HepG2 (cell line): ENCODE measurements around the gene ASB8. TPM values are rescaled to one million over a fixed set of nuclear protein-coding genes. Genes with fewer than 3 reads are reported as not detected.

ENCODE experiments used
- ESRRA ChIP-seq: sonication (generic); formaldehyde crosslinking; IDR thresholded peaks from 2 replicates; pipeline ENCODE4 v1.5.1; 2020; ENCODE audit warnings: mild to moderate bottlenecking, low read depth, missing genetic modification reagents
- HDAC6 ChIP-seq: fragments of 200-600 bp; sonication (generic); IDR thresholded peaks from 2 replicates; pipeline ENCODE4 v1.7.0; 2017; ENCODE audit warnings: mild to moderate bottlenecking, antibody characterized with exemption, low read length, low read depth
- JARID2 ChIP-seq: sonication (generic); formaldehyde crosslinking; IDR thresholded peaks from 2 replicates; pipeline ENCODE4 v1.8.1; 2023; ENCODE audit warnings: missing genetic modification reagents, inconsistent platforms; ENCODE audit not compliant: insufficient replicate concordance
- STAT6 ChIP-seq: sonication (generic); formaldehyde crosslinking; IDR thresholded peaks from 2 replicates; pipeline ENCODE4 v1.4.0; 2020; ENCODE audit warnings: missing genetic modification reagents, mild to moderate bottlenecking, borderline replicate concordance
- TAF15 ChIP-seq: fragments of 200-400 bp; formaldehyde crosslinking; IDR thresholded peaks from one replicate; pipeline ENCODE4 v1.6.1; 2018; ENCODE audit warnings: mild to moderate bottlenecking, low read depth, low read length; ENCODE audit not compliant: poor library complexity, severe bottlenecking
- ZNF18 ChIP-seq: sonication (generic); formaldehyde crosslinking; IDR thresholded peaks from 2 replicates; pipeline ENCODE4 v1.8.0; 2022; ENCODE audit warnings: mild to moderate bottlenecking, missing genetic modification reagents; ENCODE audit not compliant: insufficient replicate concordance
- ZNF33B ChIP-seq: sonication (generic); formaldehyde crosslinking; IDR thresholded peaks from 2 replicates; pipeline ENCODE4 v1.5.1; 2020; ENCODE audit warnings: mild to moderate bottlenecking, missing genetic modification reagents
- ZNF513 ChIP-seq: sonication (generic); formaldehyde crosslinking; conservative IDR thresholded peaks from 2 replicates; pipeline ENCODE4 v1.5.0; 2020; ENCODE audit warnings: missing genetic modification reagents
- polyA plus RNA-seq, 8 experiments: library from polyadenylated mRNA; depleted of rRNA in 3 of 8; stranded (reverse) in 7 of 8; unstranded in 1 of 8; fragments of >200 nt; fragmentation: Illumina TruSeq in 4 of 8; extraction: Trizol in 4 of 8; gene quantifications; 2 replicates each; pipeline versions ENCODE4 v1.2.1 to v1.2.3, GENCODE V29; 2011 to 2016; ENCODE audit warnings: low read depth in 4 of 8, missing spikeins in 1 of 8, mixed read lengths in 1 of 8; ENCODE audit not compliant: insufficient read depth in 1 of 8
- total RNA-seq, 5 experiments: library from RNA; depleted of rRNA; stranded (reverse); fragments of >200 nt; fragmentation: Illumina TruSeq; extraction: Trizol; gene quantifications; 2 replicates each; pipeline ENCODE4 v1.2.3, GENCODE V29; 2016; ENCODE audit warnings: low read depth in 1 of 5
- TF ChIP-seq, protein P1 (sequence below): sonication (generic); formaldehyde crosslinking; conservative IDR thresholded peaks from 2 replicates; pipeline ENCODE4 v1.4.0; 2020; ENCODE audit warnings: missing genetic modification reagents
- TF ChIP-seq, protein P2 (sequence below): sonication (generic); formaldehyde crosslinking; IDR thresholded peaks from 2 replicates; pipeline ENCODE4 v1.8.1; 2023; ENCODE audit warnings: missing genetic modification reagents, inconsistent platforms, borderline replicate concordance
- TF ChIP-seq, protein P3 (sequence below): sonication (generic); formaldehyde crosslinking; IDR thresholded peaks from 2 replicates; pipeline ENCODE4 v1.4.0; 2020; ENCODE audit warnings: missing genetic modification reagents, borderline replicate concordance

Gene ASB8
- total and polyA plus RNA-seq, 2 of the 13 experiments (the other 11 are each of a cell fraction or from before 2014, with no cell fraction given) = 14.0 to 15.5 TPM

DNA sequence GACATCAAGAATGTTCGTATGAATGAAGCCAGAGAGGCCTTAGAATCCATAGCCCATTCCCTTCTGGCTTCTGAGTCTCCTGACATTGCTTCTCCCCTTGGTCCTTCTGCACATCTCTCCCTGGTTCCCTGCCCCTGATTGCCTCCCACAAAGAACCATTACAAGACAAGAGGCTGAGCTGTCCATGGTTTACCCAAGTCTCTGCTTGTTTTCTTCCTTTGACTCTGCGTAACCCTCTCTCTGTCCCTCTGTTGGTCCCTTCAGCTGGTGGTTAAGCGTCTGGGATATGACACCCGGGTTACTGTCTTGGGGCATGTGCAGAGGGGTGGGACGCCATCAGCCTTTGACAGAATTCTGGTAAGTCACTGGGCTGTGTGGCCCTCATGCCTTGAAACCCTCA, 22.3 kb downstream of the ASB8 start (continued):
- TF ChIP-seq TAF15 = no peak
- TF ChIP-seq ZNF33B (CRISPR knock-in tag) = no peak
- TF ChIP-seq, protein P1, sequence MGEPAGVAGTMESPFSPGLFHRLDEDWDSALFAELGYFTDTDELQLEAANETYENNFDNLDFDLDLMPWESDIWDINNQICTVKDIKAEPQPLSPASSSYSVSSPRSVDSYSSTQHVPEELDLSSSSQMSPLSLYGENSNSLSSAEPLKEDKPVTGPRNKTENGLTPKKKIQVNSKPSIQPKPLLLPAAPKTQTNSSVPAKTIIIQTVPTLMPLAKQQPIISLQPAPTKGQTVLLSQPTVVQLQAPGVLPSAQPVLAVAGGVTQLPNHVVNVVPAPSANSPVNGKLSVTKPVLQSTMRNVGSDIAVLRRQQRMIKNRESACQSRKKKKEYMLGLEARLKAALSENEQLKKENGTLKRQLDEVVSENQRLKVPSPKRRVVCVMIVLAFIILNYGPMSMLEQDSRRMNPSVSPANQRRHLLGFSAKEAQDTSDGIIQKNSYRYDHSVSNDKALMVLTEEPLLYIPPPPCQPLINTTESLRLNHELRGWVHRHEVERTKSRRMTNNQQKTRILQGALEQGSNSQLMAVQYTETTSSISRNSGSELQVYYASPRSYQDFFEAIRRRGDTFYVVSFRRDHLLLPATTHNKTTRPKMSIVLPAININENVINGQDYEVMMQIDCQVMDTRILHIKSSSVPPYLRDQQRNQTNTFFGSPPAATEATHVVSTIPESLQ (CRISPR knock-in tag) = no peak
- TF ChIP-seq STAT6 (CRISPR knock-in tag) = no peak
- no peak for TF ChIP-seq ESRRA (CRISPR knock-in tag)
- TF ChIP-seq ZNF18 (CRISPR knock-in tag) = no peak
- no peak for TF ChIP-seq HDAC6
- TF ChIP-seq, protein P2, sequence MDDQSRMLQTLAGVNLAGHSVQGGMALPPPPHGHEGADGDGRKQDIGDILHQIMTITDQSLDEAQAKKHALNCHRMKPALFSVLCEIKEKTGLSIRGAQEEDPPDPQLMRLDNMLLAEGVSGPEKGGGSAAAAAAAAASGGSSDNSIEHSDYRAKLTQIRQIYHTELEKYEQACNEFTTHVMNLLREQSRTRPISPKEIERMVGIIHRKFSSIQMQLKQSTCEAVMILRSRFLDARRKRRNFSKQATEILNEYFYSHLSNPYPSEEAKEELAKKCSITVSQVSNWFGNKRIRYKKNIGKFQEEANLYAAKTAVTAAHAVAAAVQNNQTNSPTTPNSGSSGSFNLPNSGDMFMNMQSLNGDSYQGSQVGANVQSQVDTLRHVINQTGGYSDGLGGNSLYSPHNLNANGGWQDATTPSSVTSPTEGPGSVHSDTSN (CRISPR knock-in tag) = no peak
- TF ChIP-seq, protein P3, sequence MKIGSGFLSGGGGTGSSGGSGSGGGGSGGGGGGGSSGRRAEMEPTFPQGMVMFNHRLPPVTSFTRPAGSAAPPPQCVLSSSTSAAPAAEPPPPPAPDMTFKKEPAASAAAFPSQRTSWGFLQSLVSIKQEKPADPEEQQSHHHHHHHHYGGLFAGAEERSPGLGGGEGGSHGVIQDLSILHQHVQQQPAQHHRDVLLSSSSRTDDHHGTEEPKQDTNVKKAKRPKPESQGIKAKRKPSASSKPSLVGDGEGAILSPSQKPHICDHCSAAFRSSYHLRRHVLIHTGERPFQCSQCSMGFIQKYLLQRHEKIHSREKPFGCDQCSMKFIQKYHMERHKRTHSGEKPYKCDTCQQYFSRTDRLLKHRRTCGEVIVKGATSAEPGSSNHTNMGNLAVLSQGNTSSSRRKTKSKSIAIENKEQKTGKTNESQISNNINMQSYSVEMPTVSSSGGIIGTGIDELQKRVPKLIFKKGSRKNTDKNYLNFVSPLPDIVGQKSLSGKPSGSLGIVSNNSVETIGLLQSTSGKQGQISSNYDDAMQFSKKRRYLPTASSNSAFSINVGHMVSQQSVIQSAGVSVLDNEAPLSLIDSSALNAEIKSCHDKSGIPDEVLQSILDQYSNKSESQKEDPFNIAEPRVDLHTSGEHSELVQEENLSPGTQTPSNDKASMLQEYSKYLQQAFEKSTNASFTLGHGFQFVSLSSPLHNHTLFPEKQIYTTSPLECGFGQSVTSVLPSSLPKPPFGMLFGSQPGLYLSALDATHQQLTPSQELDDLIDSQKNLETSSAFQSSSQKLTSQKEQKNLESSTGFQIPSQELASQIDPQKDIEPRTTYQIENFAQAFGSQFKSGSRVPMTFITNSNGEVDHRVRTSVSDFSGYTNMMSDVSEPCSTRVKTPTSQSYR (CRISPR knock-in tag) = no peak
- TF ChIP-seq ZNF513 (CRISPR knock-in tag) = no peak
- TF ChIP-seq JARID2 (CRISPR knock-in tag) = no peak
